PFSK-1 (cell line): ENCODE measurements around the gene CCDC194.

Experiments used
- FOXP2 ChIP-seq: optimal IDR thresholded peaks from 2 replicates; pipeline ENCODE3; 2011; ENCODE audit warnings: borderline replicate concordance, control low read depth, inconsistent platforms; ENCODE audit not compliant: insufficient read depth; ENCODE audit errors: extremely low read length, extremely low read depth
- POLR2AphosphoS5 ChIP-seq: IDR thresholded peaks from 2 replicates; pipeline ENCODE4 v1.6.1; 2012; ENCODE audit warnings: low read depth, mild to moderate bottlenecking, control low read depth, low read length, moderate library complexity
- SIN3A ChIP-seq: IDR thresholded peaks from 2 replicates; pipeline ENCODE4 v1.6.1; 2012; ENCODE audit warnings: mild to moderate bottlenecking, low read length, moderate library complexity, borderline replicate concordance; ENCODE audit not compliant: insufficient read depth
- TAF1 ChIP-seq: IDR thresholded peaks from 2 replicates; pipeline ENCODE4 v1.6.1; 2012; ENCODE audit warnings: low read length, control low read depth, borderline replicate concordance; ENCODE audit not compliant: insufficient read depth
- TF ChIP-seq, protein P1 (sequence below), 2 experiments: IDR thresholded peaks; 2 replicates each; pipeline versions ENCODE4 v1.6.1 to v1.8.0; 2011 to 2012; ENCODE audit warnings: low read depth in 2 of 2, low read length in 2 of 2, control low read depth in 1 of 2, inconsistent platforms in 1 of 2, mild to moderate bottlenecking in 1 of 2, moderate library complexity in 1 of 2; ENCODE audit not compliant: insufficient read depth in 1 of 2

Gene CCDC194

DNA sequence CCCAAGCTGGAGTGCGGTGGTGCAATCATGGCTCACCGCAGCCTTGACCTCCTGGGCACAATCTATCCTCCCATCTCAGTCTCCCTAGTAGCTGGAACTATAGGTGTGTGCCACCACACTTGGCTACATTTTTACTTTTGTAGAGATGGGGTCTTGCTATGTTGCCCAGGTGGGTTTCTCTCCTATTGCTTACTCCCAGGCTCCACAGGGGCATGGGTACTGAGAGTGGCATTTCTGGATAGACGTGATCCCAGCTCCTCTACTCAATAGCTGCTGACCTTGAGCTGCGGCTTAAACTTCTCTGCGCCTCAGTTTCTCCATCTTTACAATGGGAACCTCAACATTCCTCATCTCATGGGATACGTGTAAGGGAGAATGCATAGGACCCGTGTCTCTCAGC, 37.4 kb upstream of the CCDC194 start:
- no peak for TF ChIP-seq SIN3A

DNA sequence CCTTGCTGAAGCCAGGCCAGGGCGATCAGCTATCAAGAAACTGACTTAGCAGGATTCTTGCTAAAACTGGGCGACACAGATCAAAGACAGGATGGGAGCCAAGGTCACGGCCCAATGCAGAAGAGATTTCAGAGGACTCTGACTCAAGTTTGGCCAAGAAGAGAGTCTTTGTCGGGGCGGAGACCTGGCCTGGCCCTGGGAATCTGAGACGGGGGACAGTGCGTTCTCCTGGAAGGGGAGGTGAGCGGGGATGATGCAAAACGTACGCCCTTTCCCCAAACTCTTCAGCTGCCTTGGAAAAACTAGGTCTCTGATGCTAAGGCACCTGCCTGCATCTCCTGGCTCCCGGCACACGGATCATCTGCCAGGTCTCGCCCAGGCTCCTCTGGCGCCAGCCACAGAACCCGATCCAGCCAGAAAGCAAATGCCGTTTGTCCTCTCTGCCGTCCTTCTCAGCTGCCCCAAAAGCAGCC, 35.7 kb upstream of the CCDC194 start:
- TF ChIP-seq SIN3A, result no peak
- TF ChIP-seq FOXP2, result no peak
- TF ChIP-seq TAF1, result no peak
- TF ChIP-seq POLR2AphosphoS5, result no peak
- TF ChIP-seq, protein P1, sequence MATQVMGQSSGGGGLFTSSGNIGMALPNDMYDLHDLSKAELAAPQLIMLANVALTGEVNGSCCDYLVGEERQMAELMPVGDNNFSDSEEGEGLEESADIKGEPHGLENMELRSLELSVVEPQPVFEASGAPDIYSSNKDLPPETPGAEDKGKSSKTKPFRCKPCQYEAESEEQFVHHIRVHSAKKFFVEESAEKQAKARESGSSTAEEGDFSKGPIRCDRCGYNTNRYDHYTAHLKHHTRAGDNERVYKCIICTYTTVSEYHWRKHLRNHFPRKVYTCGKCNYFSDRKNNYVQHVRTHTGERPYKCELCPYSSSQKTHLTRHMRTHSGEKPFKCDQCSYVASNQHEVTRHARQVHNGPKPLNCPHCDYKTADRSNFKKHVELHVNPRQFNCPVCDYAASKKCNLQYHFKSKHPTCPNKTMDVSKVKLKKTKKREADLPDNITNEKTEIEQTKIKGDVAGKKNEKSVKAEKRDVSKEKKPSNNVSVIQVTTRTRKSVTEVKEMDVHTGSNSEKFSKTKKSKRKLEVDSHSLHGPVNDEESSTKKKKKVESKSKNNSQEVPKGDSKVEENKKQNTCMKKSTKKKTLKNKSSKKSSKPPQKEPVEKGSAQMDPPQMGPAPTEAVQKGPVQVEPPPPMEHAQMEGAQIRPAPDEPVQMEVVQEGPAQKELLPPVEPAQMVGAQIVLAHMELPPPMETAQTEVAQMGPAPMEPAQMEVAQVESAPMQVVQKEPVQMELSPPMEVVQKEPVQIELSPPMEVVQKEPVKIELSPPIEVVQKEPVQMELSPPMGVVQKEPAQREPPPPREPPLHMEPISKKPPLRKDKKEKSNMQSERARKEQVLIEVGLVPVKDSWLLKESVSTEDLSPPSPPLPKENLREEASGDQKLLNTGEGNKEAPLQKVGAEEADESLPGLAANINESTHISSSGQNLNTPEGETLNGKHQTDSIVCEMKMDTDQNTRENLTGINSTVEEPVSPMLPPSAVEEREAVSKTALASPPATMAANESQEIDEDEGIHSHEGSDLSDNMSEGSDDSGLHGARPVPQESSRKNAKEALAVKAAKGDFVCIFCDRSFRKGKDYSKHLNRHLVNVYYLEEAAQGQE (IDR thresholded peaks at IDR 0.05; ENCODE audit: insufficient read depth in 1 of 2, low read depth in 2 of 2, low read length in 2 of 2), result no peak

DNA sequence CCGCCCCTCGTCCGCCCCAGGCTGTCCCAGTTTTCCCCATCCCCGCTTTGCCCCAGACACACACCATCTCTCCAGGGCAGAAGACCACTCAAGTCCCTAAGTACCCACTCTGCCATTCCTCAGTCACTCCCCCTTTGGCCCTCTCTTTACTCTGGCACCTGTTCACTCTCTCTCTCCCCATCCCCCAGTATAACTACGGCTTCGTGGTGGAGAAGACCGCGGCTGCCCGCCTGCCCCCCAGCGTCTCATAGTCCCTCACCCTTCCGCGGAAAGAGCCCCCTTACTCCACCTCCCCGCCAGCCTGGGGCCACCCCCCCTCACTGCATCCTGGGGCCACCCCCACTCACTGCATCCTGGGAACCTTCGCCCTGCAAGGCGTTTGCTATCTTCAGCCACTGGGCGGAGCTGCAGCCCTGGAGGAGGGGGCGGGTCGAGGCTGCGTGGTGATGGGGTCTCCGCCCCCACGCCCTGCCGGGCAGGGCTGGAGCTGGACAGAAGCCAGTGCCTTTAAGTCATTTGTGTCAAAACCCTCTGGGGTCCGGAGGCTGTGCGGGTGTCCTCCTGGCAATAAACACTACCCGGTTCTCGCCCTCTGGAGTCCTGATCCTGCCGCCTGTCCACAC, 30.9 kb upstream of the CCDC194 start:
- TF ChIP-seq FOXP2 (peak; percentile 70), POLR2AphosphoS5 (0 out of 2 replicates have a peak, but pooled peaks have one; percentile 16), SIN3A (no peak), TAF1 (no peak)
- TF ChIP-seq, protein P1 (IDR thresholded peaks at IDR 0.05; ENCODE audit: insufficient read depth in 1 of 2, low read depth in 2 of 2, low read length in 2 of 2), result no peak

DNA sequence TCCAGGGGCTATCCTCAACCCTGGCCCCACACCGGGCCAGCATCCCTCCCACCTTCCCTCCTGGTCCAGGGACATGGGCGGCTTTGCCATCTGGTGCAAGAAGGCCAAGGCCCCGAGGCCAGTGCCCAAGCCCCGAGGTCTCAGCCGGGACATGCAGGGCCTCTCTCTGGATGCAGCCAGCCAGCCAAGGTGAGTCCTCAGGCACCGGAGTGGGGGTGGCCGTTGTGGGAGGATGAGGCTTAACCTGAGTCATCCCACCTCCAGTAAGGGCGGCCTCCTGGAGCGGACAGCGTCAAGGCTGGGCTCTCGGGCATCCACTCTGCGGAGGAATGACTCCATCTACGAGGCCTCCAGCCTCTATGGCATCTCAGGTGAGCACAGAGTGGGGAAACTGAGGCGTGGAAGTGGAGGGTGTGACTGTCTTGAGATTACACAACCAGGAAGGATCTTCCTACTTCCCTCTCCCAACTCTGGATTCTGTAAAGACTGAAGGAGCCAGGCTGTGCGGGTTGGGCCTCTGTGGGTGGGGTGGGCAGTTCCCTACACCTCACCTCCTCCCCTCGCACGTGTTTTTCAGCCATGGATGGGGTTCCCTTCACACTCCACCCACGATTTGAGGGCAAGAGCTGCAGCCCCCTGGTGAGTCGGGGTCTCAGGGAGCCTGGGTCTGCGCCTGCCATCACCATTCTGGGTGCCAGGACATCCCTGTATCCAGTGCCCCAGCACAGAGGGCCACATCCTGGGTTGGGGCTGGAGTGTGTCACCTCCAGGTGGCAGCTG, 29.6 kb upstream of the CCDC194 start:
- TF ChIP-seq FOXP2, result no peak
- TF ChIP-seq SIN3A, result no peak
- TF ChIP-seq POLR2AphosphoS5, result no peak
- TF ChIP-seq TAF1, result no peak
- TF ChIP-seq, protein P1 (IDR thresholded peaks at IDR 0.05; ENCODE audit: insufficient read depth in 1 of 2, low read depth in 2 of 2, low read length in 2 of 2), result no peak

DNA sequence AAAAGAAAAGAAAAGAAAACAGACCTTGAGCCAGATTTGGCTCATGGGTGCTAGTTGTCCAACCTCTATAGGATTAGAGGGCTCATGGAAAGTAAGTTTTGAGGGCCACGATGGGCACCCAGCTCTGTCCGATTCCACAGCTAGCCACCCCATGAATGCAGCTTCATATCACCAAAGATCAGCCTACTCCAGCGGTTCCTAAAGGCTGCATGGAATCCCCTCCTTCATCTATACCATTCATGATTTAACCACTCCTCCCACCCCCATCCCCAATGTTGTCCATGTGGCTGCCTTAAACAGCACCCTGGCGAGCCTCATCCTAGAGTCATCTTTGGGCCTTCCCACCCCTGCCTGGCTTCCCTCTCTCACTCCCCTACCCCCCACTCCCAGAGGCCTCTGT, 27.9 kb upstream of the CCDC194 start:
- TF ChIP-seq FOXP2 (no peak), POLR2AphosphoS5 (no peak), SIN3A (no peak), TAF1 (no peak)
- TF ChIP-seq, protein P1 (IDR thresholded peaks at IDR 0.05; ENCODE audit: insufficient read depth in 1 of 2, low read depth in 2 of 2, low read length in 2 of 2), result no peak
